ENCODE measurements around the gene SLC44A4. TPM values are rescaled to one million over a fixed set of nuclear protein-coding genes. Genes with fewer than 3 reads are reported as not detected.

Gene SLC44A4
- total and polyA plus RNA-seq, 4 donors = 0.13 to 2.4 (median 0.17) TPM; not detected in 1

DNA sequence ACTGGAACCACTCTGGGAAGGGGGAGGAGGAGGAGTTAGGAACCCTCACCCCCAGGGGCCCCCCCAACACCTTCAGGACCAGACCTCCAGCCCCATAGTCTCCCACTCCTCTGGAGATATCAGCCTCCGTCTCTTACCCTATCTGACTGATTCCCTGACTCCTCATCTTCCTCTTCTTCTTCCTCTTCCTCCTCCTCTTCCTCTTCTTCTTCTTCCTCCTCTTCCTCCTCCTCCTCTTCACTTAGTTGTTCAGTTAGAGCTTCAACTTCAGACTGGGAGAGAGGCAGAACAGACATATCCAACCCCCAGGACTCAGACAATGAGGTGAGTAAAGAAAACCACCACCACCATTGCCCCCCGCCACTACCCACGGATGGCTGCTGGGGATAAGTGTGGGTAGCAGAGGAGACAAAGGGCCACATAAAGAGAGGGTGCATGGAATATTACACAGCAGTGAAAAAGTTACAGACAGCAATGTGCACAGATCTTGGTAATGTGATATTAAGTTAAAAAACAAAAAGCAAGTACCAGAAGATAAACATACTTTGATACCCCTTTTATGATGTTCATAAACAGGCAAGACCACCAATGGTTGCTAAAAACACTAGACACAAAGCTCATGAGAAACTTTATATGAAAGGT is 10.7 kb upstream of the SLC44A4 start:
- Histone ChIP-seq H3K27ac (ENCODE audit: low read depth in 1 of 2, low read length in 2 of 2) (no peak overlapping the region), H3K4me1 (ENCODE audit: control insufficient read depth in 4 of 4, insufficient read depth in 4 of 4, low read length in 3 of 4) (no peaks in the 10 kb centered on the region), H3K9ac (ENCODE audit: low read depth in 1 of 2, low read length in 2 of 2) (no peak overlapping the region), H3K4me3 (ENCODE audit: low read depth in 1 of 3, low read length in 3 of 3) (no peak overlapping the region), H3K9me3 (ENCODE audit: control insufficient read depth in 4 of 4, low read length in 3 of 4) (no peaks in the 10 kb centered on the region), H3K27me3 (ENCODE audit: control insufficient read depth in 4 of 4, insufficient read depth in 4 of 4, low read length in 3 of 4) (no peaks in the 10 kb centered on the region), H3K36me3 (ENCODE audit: control insufficient read depth in 4 of 4, insufficient read depth in 3 of 4, low read depth in 1 of 4, low read length in 3 of 4) (peaks cover 8 to 57% (median 27%) of the 10 kb centered on the region in 4 donors)
- DNase-seq (ENCODE audit: low spot score) = no peak
- WGBS = 95% methylated on average over 3 of the region's 3 CpGs
- no peak for TF ChIP-seq RAD21 (IDR thresholded peaks at IDR 0.05)
- TF ChIP-seq, protein P1, sequence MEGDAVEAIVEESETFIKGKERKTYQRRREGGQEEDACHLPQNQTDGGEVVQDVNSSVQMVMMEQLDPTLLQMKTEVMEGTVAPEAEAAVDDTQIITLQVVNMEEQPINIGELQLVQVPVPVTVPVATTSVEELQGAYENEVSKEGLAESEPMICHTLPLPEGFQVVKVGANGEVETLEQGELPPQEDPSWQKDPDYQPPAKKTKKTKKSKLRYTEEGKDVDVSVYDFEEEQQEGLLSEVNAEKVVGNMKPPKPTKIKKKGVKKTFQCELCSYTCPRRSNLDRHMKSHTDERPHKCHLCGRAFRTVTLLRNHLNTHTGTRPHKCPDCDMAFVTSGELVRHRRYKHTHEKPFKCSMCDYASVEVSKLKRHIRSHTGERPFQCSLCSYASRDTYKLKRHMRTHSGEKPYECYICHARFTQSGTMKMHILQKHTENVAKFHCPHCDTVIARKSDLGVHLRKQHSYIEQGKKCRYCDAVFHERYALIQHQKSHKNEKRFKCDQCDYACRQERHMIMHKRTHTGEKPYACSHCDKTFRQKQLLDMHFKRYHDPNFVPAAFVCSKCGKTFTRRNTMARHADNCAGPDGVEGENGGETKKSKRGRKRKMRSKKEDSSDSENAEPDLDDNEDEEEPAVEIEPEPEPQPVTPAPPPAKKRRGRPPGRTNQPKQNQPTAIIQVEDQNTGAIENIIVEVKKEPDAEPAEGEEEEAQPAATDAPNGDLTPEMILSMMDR (IDR thresholded peaks at IDR 0.05; ENCODE audit: low read depth, low read length, missing input control) = no peak
- TF ChIP-seq EGR1 (IDR thresholded peaks at IDR 0.05; ENCODE audit: low read depth in 2 of 2) = no peak
- TF ChIP-seq SP1 (IDR thresholded peaks at IDR 0.05) = no peak
- TF ChIP-seq HNF4G (IDR thresholded peaks at IDR 0.05) = no peak
- TF ChIP-seq, protein P2, sequence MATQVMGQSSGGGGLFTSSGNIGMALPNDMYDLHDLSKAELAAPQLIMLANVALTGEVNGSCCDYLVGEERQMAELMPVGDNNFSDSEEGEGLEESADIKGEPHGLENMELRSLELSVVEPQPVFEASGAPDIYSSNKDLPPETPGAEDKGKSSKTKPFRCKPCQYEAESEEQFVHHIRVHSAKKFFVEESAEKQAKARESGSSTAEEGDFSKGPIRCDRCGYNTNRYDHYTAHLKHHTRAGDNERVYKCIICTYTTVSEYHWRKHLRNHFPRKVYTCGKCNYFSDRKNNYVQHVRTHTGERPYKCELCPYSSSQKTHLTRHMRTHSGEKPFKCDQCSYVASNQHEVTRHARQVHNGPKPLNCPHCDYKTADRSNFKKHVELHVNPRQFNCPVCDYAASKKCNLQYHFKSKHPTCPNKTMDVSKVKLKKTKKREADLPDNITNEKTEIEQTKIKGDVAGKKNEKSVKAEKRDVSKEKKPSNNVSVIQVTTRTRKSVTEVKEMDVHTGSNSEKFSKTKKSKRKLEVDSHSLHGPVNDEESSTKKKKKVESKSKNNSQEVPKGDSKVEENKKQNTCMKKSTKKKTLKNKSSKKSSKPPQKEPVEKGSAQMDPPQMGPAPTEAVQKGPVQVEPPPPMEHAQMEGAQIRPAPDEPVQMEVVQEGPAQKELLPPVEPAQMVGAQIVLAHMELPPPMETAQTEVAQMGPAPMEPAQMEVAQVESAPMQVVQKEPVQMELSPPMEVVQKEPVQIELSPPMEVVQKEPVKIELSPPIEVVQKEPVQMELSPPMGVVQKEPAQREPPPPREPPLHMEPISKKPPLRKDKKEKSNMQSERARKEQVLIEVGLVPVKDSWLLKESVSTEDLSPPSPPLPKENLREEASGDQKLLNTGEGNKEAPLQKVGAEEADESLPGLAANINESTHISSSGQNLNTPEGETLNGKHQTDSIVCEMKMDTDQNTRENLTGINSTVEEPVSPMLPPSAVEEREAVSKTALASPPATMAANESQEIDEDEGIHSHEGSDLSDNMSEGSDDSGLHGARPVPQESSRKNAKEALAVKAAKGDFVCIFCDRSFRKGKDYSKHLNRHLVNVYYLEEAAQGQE (IDR thresholded peaks at IDR 0.05) = no peak
- TF ChIP-seq, protein P3, sequence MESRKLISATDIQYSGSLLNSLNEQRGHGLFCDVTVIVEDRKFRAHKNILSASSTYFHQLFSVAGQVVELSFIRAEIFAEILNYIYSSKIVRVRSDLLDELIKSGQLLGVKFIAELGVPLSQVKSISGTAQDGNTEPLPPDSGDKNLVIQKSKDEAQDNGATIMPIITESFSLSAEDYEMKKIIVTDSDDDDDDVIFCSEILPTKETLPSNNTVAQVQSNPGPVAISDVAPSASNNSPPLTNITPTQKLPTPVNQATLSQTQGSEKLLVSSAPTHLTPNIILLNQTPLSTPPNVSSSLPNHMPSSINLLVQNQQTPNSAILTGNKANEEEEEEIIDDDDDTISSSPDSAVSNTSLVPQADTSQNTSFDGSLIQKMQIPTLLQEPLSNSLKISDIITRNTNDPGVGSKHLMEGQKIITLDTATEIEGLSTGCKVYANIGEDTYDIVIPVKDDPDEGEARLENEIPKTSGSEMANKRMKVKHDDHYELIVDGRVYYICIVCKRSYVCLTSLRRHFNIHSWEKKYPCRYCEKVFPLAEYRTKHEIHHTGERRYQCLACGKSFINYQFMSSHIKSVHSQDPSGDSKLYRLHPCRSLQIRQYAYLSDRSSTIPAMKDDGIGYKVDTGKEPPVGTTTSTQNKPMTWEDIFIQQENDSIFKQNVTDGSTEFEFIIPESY (IDR thresholded peaks at IDR 0.05) = no peak
- no peak for TF ChIP-seq FOXA2 (IDR thresholded peaks at IDR 0.05)
- TF ChIP-seq GABPA (IDR thresholded peaks at IDR 0.05 in 1 of 2, conservative IDR thresholded peaks at IDR 0.05 in 1 of 2) = no peak
- TF ChIP-seq JUND (IDR thresholded peaks at IDR 0.05) = no peak
- TF ChIP-seq, protein P4, sequence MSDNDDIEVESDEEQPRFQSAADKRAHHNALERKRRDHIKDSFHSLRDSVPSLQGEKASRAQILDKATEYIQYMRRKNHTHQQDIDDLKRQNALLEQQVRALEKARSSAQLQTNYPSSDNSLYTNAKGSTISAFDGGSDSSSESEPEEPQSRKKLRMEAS (IDR thresholded peaks at IDR 0.05) = no peak
- no peak for TF ChIP-seq RXRA (IDR thresholded peaks at IDR 0.05)
- no peak for TF ChIP-seq FOXA1 (IDR thresholded peaks at IDR 0.05)
- no peak for TF ChIP-seq YY1 (IDR thresholded peaks at IDR 0.05)
